ENCODE results near the gene NR5A2. TPM values are rescaled to one million over a fixed set of nuclear protein-coding genes. Genes with fewer than 3 reads are reported as not detected.

Gene NR5A2
- 11.3 and 27.8 TPM in 2 replicates for total RNA-seq

DNA sequence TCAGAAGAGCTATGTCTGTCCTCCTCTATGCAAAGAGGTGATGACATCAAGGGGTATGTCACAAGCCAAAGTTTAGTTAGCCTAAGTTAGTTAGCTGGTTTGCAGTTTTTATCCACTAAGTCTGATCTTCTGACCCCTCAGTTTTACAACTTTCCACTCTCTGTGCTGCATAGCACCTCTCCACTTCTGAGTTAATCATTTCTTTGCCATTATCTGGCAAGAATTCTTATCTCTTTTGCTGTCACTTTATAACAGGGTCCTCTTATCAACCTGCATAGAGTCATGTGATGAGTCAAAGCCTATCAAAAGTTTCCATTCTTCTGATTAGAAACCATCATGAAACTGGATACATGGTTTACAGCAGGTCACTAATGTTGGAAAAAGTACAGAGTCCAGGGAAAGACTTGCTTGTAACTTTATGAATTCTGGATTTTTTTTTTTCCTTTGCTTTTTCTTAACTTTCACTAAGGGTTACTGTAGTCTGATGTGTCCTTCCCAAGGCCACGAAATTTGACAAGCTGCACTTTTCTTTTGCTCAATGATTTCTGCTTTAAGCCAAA lies at the start of gene NR5A2:
NR5A2 (plus strand) TSS at position 447 of the 560 bp plus-strand sequence. CDS start 138 bp downstream, outside the sequence.

Small RNA genes lying within 50 kb of the gene (small RNA-seq; reads per million reads assigned to genes)
- gene RNU6-570P (not detected), gene RNU6-609P (not detected), gene RNU6-716P (not detected)

Data from thoracic aorta endothelial cell (primary cell).